Kidney epithelial cell (primary cell): ENCODE results near the gene CFAP299. TPM values are rescaled to one million over a fixed set of nuclear protein-coding genes. Genes with fewer than 3 reads are reported as not detected.
"Not testable (repeated sequence)": the region's sequence is repeated elsewhere in the genome, so short reads cannot be mapped to it uniquely, and the experiment has no call there.

ENCODE experiments used
- DNase-seq: peaks from one replicate; pipeline ENCODE4 v3.0.0-alpha.2; 2010; ENCODE audit warnings: low read depth
- H3K27me3 ChIP-seq: 2 replicates; pipeline ENCODE4 v1.6.0; 2011; ENCODE audit warnings: low read length; ENCODE audit not compliant: control insufficient read depth, insufficient read depth
- H3K36me3 ChIP-seq: 2 replicates; pipeline ENCODE4 v1.5.1; 2011; ENCODE audit warnings: low read length; ENCODE audit not compliant: control insufficient read depth, insufficient read depth
- H3K4me3 ChIP-seq: 2 replicates; pipeline ENCODE4 v1.5.1; 2011; ENCODE audit warnings: low read depth, mild to moderate bottlenecking, control low read depth, low read length
- total RNA-seq: library from RNA; depleted of rRNA; stranded (reverse); fragments of >200 nt; gene quantifications from 2 replicates; pipeline ENCODE4 v1.2.3, GENCODE V29; 2015
- TF ChIP-seq, protein P1 (sequence below): IDR thresholded peaks from 2 replicates; pipeline ENCODE4 v1.5.1; 2011; ENCODE audit warnings: mild to moderate bottlenecking, moderate library complexity, low read length, control low read depth, inconsistent platforms; ENCODE audit not compliant: insufficient read depth, poor library complexity, severe bottlenecking

Gene CFAP299
- total RNA-seq, 1 donor from 2014 or later, result not detected

DNA sequence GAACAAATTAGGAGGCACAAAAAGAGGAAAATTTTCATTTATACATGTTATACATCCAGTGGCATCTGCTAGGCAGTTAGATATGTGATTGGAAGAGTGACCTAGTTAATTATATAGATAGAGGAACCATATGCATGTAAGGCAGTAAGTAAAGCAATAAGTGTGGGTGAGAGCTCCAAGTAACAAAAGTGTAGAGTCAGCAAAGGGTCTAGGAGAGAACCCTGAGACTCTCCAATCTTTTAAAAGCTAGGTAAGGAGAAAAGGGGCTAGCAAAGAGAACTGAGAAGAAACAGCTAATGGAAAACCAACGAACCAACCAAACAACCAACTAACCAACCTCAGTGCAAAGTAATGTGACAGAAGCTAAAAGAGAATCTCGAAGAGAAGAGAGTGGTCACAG is 3.8 kb upstream of the CFAP299 start:
- TF ChIP-seq, protein P1, sequence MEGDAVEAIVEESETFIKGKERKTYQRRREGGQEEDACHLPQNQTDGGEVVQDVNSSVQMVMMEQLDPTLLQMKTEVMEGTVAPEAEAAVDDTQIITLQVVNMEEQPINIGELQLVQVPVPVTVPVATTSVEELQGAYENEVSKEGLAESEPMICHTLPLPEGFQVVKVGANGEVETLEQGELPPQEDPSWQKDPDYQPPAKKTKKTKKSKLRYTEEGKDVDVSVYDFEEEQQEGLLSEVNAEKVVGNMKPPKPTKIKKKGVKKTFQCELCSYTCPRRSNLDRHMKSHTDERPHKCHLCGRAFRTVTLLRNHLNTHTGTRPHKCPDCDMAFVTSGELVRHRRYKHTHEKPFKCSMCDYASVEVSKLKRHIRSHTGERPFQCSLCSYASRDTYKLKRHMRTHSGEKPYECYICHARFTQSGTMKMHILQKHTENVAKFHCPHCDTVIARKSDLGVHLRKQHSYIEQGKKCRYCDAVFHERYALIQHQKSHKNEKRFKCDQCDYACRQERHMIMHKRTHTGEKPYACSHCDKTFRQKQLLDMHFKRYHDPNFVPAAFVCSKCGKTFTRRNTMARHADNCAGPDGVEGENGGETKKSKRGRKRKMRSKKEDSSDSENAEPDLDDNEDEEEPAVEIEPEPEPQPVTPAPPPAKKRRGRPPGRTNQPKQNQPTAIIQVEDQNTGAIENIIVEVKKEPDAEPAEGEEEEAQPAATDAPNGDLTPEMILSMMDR, result no peak
- no peak for DNase-seq
- Histone ChIP-seq H3K4me3 (no peak overlapping the region), H3K36me3 (no peaks in the 10 kb centered on the region), H3K27me3 (no peaks in the 10 kb centered on the region)

DNA sequence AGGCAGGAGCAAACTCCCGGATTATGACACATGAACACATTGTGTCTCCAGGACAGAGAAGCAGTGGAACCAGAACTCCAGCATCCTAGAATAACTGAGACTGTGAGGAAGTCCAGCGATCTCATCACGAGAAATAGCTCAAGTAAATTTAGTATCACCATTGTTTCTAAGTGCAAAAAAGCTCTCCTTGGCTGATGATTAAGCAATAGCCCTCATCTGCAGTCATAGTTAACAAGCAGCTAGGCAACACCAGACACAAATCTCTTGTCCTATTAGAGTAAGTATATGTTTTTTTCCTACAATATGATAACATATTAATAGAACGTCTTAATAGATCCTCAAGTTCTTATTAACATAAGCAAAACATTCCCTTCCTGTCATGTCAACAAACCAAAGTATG is 2.4 kb upstream of the CFAP299 start:
- Histone ChIP-seq H3K27me3 (no peaks in the 10 kb centered on the region), H3K36me3 (no peaks in the 10 kb centered on the region), H3K4me3 (no peak overlapping the region)
- TF ChIP-seq, protein P1, result no peak
- no peak for DNase-seq

DNA sequence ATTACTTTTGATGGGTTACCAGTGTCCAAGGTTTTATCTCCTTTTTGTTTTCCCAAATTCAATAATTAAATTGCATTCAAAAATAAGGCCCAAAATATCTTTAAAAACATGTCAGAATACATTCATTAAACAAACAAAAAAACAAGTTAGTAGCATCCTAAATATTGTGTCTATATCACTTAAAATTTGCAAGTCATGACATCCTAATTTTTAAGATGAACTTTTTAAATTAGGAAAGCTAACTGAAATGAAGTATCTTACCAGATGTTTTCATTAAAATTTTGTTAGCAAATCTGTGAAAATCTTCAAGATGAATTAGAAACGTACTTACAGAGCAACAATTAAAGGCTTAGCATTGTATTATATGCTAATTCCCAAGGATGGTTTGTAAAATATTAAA is 962 bp upstream of the CFAP299 start:
- TF ChIP-seq, protein P1, result no peak
- Histone ChIP-seq H3K4me3 (no peak overlapping the region), H3K27me3 (no peaks in the 10 kb centered on the region), H3K36me3 (no peaks in the 10 kb centered on the region)
- no peak for DNase-seq

GRCh38 chr4:80335226-80335553 is 340 bp upstream of the CFAP299 start:
- no peak for DNase-seq
- H3K27me3 ChIP-seq, result no peaks in the 10 kb centered on the region
- no peaks in the 10 kb centered on the region for H3K36me3 ChIP-seq
- TF ChIP-seq, protein P1, result no peak
- peak overlapping the region; percentile 64 for H3K4me3 ChIP-seq

DNA sequence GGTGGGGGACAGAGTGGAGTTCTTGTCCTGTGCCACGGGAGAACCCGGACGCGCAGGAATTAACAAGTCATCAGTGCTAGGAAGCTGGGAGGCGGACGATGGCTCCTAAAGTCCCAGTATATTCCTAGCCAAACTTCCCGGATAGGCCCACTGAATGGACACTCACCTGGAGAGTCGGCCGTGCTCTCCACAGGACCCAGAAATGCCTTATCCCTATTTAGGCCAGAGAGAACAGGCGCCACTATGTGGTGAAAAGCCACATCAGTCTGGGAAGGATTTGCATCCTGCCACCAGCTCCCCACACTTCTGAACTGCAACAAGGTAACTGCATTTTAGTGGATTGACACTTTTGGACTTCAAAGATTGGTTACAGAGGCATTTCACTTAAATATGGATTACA is 1.1 kb downstream of the CFAP299 start:
- Histone ChIP-seq H3K36me3 (no peaks in the 10 kb centered on the region), H3K4me3 (no peak overlapping the region), H3K27me3 (no peaks in the 10 kb centered on the region)
- TF ChIP-seq, protein P1, result peak; percentile 67
- DNase-seq, result peak; percentile 7

- H3K27me3 ChIP-seq, result no peaks in the 10 kb centered on the region
- no peak overlapping the region for H3K4me3 ChIP-seq
- DNase-seq, result no peak
- TF ChIP-seq, protein P1, result no peak
- no peaks in the 10 kb centered on the region for H3K36me3 ChIP-seq
Observed at GRCh38 chr4:80340036-80340435, 4.5 kb downstream of the CFAP299 start.

- not testable (repeated sequence) for H3K27me3 ChIP-seq, H3K4me3 ChIP-seq, DNase-seq, H3K36me3 ChIP-seq
Observed at GRCh38 chr4:80342684-80343083, 7.2 kb downstream of the CFAP299 start.
